Muscle layer of duodenum (tissue), 2 donors: Measurements from ENCODE around the gene RPA3.

Source experiments
- H3K27ac ChIP-seq: one replicate; pipeline ENCODE4 v1.7.0; 2013; ENCODE audit warnings: mild to moderate bottlenecking, low read length
- H3K27me3 ChIP-seq: one replicate; pipeline ENCODE4 v1.7.0; 2013; ENCODE audit warnings: low read depth, mild to moderate bottlenecking, control low read depth, low read length
- H3K36me3 ChIP-seq, 2 donors: one replicate each; pipeline ENCODE4 v1.7.0; 2013; ENCODE audit warnings: low read length in 2 of 2, control low read depth in 1 of 2, mild to moderate bottlenecking in 1 of 2; ENCODE audit not compliant: insufficient read depth in 2 of 2, control insufficient read depth in 1 of 2
- H3K4me1 ChIP-seq, 2 donors: one replicate each; pipeline ENCODE4 v1.7.0; 2013; ENCODE audit warnings: low read length in 2 of 2, mild to moderate bottlenecking in 2 of 2, control low read depth in 1 of 2, moderate library complexity in 1 of 2; ENCODE audit not compliant: insufficient read depth in 2 of 2, control insufficient read depth in 1 of 2
- H3K4me3 ChIP-seq, 2 donors: one replicate each; pipeline ENCODE4 v1.7.0; 2013; ENCODE audit warnings: low read length in 2 of 2, low read depth in 1 of 2, mild to moderate bottlenecking in 1 of 2
- H3K9me3 ChIP-seq, 2 donors: one replicate each; pipeline ENCODE4 v1.7.0; 2013; ENCODE audit warnings: low read length in 2 of 2, control low read depth in 1 of 2, mild to moderate bottlenecking in 1 of 2; ENCODE audit not compliant: control insufficient read depth in 1 of 2
- donor health status: healthy.

Gene RPA3

DNA sequence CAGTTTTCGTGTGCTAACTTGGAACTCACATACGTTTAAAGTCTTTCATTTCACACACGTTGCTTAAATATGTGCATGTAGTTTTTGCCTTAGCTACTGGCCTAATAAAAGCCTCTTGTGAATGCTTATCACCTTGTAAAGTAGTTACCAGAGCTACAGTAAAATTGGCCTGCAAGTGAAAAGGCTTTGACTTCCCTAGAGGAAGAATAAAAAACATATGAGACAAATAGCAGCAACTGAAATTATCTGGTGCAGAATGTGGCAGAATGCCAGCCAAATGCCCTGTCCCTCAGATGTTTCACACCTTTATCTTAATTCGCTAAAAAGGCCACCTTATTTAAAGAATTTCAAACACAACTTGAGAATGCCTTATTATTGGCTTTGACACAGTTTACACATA lies 28.1 kb upstream of the RPA3 start:
- H3K27ac ChIP-seq: no peak overlapping the region
- no peak overlapping the region for H3K4me3 ChIP-seq
- H3K4me1 ChIP-seq: peaks cover 12 to 25% of the 10 kb centered on the region in 2 donors
- H3K9me3 ChIP-seq: no peaks in the 10 kb centered on the region
- H3K36me3 ChIP-seq: no peaks in the 10 kb centered on the region
- no peaks in the 10 kb centered on the region for H3K27me3 ChIP-seq

DNA sequence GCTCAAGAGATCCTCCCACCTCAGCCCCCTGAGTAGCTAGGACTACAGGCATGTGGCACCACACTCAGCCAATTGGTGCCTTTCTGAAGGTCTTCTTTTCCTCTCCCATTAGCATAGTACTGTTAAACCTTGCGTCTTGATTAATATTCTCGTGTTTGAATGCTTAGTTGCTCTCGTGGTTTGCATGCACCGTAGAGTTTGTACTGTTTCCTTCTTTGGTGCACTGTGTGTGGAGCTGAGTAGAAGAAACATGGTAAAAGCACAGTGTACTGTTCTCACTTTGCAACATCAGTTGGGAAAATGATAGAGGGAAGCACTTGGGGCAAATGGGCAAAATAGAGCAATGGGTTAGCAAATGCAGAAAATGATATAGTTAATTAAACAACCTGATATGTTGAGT lies 27.6 kb upstream of the RPA3 start:
- Histone ChIP-seq H3K9me3 (no peaks in the 10 kb centered on the region), H3K4me1 (peaks cover 7 to 20% of the 10 kb centered on the region in 2 donors), H3K27me3 (no peaks in the 10 kb centered on the region), H3K4me3 (no peak overlapping the region), H3K36me3 (no peaks in the 10 kb centered on the region), H3K27ac (no peak overlapping the region)

DNA sequence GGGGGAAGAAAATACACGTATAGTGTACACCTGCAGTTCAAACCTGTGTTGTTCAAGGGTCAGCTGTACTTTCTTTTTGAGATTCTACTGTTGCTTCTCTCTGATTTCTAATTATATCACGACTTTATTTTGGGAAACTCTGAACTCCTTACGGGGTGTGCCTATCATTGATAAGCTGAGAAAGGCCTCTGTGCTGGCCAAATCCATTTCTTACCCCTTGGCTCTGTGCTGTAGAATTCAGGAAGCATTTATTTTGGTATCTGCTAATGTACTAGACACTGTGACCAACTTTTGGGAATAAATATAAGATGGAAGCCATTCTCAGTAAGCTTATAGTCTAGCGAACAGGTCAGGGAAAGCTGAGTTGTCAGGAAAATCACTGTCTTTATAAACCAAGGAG lies 26.9 kb upstream of the RPA3 start:
- no peaks in the 10 kb centered on the region for H3K36me3 ChIP-seq
- no peak overlapping the region for H3K4me3 ChIP-seq
- H3K4me1 ChIP-seq: peaks cover under 1 to 13% of the 10 kb centered on the region in 2 donors
- no peak overlapping the region for H3K27ac ChIP-seq
- H3K27me3 ChIP-seq: no peaks in the 10 kb centered on the region
- no peaks in the 10 kb centered on the region for H3K9me3 ChIP-seq

DNA sequence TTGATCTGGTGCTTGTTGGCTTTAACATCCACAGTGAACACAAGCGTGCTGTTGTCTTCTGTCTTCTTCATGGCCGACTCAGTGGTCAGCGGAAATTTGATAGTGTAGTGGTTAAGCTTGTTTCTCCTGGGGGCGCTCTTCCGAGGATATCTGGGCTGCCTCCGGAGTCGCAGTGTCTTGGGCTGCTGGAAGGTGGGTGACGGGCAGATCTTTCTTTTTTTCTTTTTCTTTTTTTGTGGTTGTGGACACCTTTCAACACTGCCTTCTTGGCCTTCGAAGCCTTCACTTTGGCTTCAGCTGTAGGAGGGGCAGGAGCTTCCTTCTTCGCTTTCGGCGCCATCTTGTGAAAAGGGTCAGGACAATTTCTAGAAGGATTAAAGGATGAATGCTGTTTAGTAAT lies 23.8 kb upstream of the RPA3 start:
- Histone ChIP-seq H3K36me3 (no peaks in the 10 kb centered on the region), H3K4me3 (no peak overlapping the region), H3K4me1 (peaks cover 0 to 22% of the 10 kb centered on the region in 2 donors), H3K27ac (no peak overlapping the region), H3K9me3 (no peaks in the 10 kb centered on the region), H3K27me3 (no peaks in the 10 kb centered on the region)

DNA sequence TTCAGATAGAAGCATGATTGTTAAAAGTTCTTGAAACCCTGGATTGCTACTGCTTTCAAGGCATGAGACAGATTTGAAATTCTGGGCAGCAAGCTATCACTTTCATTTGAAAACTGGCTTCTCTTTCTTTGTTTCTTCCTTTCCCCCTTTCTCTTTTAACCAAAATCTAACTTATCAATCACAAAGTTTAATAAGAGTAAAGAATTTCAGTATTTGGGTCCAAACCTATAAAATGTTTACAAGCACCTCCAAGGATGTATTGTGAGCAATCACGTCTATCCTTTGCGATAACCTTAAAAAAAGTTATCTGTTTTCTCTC lies 21.6 kb upstream of the RPA3 start:
- no peak overlapping the region for H3K27ac ChIP-seq
- no peaks in the 10 kb centered on the region for H3K36me3 ChIP-seq

DNA sequence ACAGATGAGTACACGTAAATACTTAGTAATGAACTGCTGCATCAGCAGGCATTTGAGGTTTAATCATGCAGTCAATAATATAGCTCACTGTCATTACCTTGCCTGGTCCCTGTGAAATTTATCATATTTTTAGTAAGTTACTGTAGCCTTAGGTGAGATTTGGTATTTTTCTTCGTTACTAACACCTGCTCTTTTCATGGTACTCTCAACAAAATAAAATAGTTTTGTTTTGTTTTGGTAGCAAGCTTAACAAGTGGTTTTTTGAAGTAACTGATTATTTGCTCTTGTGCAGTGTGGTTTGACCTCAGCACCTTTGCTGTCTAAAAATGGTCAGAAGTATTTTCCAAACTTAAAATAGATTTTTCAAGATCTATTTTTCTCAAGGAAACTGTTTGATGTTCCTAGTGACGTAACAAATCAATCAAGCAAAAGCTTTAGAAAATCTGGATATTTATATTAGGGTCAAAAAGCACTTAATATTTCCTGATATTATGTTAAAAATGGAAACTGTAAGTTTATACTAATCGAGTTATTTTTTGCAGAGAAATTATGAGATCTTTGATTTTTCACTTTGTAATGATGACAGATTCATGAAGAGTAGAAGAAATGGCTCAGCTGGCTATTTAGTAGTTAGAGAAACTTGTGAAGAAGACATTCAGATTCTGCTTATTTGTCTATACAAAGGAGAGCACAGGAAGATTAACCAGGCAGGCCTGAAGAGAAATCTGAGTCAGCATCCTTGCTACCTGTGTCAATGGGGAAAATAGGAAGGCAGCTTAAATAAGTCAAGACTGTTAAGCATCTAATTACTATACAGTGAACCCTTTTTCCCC lies 21.0 kb upstream of the RPA3 start:
- H3K27me3 ChIP-seq: no peaks in the 10 kb centered on the region
- H3K4me1 ChIP-seq: peaks cover 0 to 12% of the 10 kb centered on the region in 2 donors

More for the DNA sequence above, 21.6 kb upstream of the RPA3 start:
- no peaks in the 10 kb centered on the region for H3K9me3 ChIP-seq
- H3K4me1 ChIP-seq: peaks cover 0 to 12% of the 10 kb centered on the region in 2 donors
- H3K27me3 ChIP-seq: no peaks in the 10 kb centered on the region
- H3K4me3 ChIP-seq: no peak overlapping the region

DNA sequence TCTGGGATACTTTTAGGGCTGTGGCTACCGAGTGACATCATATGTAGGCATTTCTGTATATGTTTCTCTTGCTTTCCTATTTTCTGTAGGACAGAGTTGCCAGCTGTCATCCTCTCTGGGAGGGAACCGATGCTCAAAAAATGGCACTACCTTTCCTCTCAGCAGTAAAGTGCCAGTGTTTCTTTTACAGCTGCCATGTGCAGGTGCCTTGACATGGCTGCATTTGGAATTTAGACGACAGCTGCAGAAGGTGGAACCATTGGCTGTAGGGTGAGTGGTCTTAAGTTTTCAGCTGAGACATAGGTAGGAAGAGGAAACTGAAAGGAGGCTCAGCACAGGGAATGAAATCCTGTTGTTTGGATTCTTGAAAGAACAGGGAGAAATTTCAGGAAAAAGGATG lies 20.2 kb upstream of the RPA3 start:
- no peaks in the 10 kb centered on the region for H3K9me3 ChIP-seq
- H3K36me3 ChIP-seq: no peaks in the 10 kb centered on the region
- peaks cover 0 to 12% of the 10 kb centered on the region in 2 donors for H3K4me1 ChIP-seq
- no peak overlapping the region for H3K27ac ChIP-seq
- no peak overlapping the region for H3K4me3 ChIP-seq
- no peaks in the 10 kb centered on the region for H3K27me3 ChIP-seq

More for the DNA sequence above, 21.0 kb upstream of the RPA3 start:
- H3K9me3 ChIP-seq: no peaks in the 10 kb centered on the region
- H3K4me3 ChIP-seq: no peak overlapping the region
- no peaks in the 10 kb centered on the region for H3K36me3 ChIP-seq
- no peak overlapping the region for H3K27ac ChIP-seq

DNA sequence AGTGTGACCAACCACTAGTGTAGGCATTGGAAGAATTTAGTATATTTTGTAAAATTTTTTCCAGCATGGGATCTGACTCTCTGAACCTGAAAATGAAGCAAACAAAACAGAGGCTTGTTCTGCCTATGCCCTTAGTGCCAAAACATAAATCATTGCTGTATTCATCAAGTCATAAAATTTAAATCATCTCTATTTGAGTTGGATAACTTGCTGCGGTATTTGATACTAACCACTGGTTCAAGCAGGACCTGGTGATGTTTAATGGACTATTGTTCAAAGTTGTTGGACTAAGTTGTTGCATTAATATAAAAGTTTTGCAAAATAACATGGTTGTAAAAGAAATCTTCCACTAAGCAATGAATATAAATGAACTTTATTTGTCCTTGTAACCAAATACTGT lies 19.8 kb upstream of the RPA3 start:
- no peak overlapping the region for H3K4me3 ChIP-seq
- no peak overlapping the region for H3K27ac ChIP-seq
- H3K27me3 ChIP-seq: no peaks in the 10 kb centered on the region
- H3K9me3 ChIP-seq: no peaks in the 10 kb centered on the region
- H3K4me1 ChIP-seq: peaks cover 0 to 12% of the 10 kb centered on the region in 2 donors
- no peaks in the 10 kb centered on the region for H3K36me3 ChIP-seq

DNA sequence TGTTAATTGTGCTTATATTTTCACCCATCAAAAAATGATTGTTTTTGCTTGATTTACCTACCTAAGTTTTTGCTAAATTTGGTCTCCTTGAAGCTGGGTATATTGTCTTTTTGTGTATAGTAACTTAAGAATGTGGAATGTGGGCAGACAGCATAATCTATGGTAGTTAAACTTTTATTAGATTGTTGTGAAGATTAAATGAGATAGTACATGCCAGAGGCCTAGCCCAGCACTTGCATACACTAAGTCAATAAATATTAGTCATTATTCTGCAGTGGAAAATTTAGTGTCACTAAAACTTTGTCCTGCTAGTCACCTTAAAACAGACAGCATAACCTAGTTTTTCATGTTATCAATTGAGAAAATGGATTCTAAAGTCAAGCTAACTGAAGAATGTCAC lies 19.3 kb upstream of the RPA3 start:
- H3K27ac ChIP-seq: no peak overlapping the region
- H3K9me3 ChIP-seq: no peaks in the 10 kb centered on the region
- no peaks in the 10 kb centered on the region for H3K27me3 ChIP-seq
- no peak overlapping the region for H3K4me3 ChIP-seq
- peaks cover 0 to 12% of the 10 kb centered on the region in 2 donors for H3K4me1 ChIP-seq
- no peaks in the 10 kb centered on the region for H3K36me3 ChIP-seq

DNA sequence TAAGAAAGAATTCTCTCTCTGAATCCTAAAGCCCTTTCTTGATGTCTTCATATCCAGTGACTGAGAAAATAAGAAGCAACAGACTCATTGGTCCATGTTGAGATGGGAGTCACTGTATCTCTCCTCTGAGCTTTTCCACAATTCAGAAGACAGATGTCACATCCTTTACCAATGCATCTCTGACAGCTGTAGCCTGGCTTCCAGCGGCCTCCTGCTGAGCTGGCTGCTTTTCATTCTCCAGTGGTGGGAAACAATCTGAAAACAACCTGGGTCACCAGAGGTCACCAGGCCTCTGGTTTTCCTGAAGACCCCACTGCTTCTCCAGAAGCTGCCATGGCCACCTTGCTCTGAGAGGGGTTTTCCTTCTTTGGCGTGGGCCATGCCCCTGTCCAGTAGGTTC lies 18.3 kb upstream of the RPA3 start:
- Histone ChIP-seq H3K4me3 (no peak overlapping the region), H3K36me3 (no peaks in the 10 kb centered on the region), H3K4me1 (peaks cover 0 to 13% of the 10 kb centered on the region in 2 donors), H3K27ac (no peak overlapping the region), H3K27me3 (no peaks in the 10 kb centered on the region), H3K9me3 (no peaks in the 10 kb centered on the region)

DNA sequence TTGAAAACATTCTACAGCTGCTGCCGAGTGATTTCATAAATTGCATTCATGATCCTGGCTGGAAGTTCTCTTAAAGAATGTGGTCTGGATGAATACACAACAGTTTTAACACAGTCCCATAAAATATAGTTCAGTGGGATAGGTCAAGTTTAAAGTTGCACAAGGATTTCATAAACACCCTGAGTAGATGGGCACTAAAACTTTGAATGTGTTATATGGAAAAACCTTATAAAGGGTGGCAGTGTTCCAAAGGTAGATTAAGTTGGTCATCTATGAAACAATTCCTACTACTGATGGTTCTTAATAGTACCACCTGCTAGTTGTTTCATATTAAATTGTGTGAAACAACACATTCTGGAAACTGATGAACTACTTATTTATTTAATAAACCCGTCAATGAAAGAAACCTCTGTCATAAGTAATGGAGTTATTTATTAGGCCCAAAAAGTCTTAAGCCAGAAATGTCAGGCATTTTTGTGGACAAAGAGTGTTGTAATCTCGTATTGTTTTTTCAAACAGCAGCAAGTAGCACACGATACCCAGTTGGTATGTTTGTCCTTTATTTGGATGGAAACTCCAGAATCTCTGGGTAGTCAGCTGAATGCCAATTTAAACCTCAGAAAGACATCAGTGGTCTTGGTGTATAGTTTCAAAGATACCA lies 14.3 kb upstream of the RPA3 start:
- H3K27me3 ChIP-seq: no peaks in the 10 kb centered on the region
- H3K4me3 ChIP-seq: no peak overlapping the region
- no peaks in the 10 kb centered on the region for H3K36me3 ChIP-seq
- no peak overlapping the region for H3K27ac ChIP-seq
- H3K4me1 ChIP-seq: peaks cover 0 to 7% of the 10 kb centered on the region in 2 donors
- H3K9me3 ChIP-seq: no peaks in the 10 kb centered on the region
